ENCODE results near the gene ETNK2. TPM values are rescaled to one million over a fixed set of nuclear protein-coding genes. Genes with fewer than 3 reads are reported as not detected.
A peak's percentile ranks its signal among the peaks of the same experiment; 100 is the strongest.

Gene ETNK2
- total RNA-seq = 10 to 100 TPM in 1 of 4 donors, 1 to 10 TPM in 3; 5.6 to 15.3 (median 6.8) TPM

DNA sequence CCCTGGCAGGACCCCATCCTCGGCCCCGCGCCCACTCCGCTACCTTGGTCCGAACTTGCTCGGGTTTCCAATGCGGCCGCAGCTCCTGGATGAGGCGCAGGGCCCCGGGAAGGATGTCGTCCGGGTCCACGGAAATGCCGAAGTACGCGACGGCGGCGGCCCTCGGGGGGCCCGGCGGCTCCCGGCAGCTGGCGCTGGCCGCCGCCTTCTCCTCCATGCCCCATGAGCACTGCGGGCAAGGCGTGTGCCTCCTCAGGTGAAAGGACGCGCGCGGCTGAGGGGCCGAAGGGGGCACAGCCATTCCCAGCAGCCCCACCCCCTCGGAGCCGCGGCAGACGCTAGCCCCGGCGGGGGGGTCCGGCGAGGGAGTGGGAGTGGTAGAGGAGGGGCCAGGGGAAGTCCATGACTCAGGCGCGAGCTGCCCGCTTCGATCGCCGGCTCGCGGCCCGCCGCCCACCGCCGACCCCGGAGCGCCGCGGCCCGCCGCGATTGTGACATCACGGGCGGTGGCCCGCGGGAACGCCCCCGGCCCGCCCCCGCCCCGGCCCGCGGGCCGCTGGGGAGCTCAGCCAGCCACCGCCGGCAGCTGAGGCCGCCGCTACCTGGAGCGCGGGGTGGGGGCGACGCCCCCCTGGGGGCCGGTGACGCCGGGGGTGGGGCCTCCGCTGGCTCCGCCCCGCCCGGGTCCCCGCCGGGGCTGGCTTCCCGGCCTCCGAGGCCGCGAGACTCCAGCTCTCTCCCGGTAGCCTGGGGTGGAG lies at the start of gene ETNK2:
Gene ETNK2, minus strand, starts transcription at position 493 of the 758 bp plus-strand sequence. Its CDS starts 192 bp downstream, at position 301.
- H3K4me1 ChIP-seq = peaks cover 7 to 33% (median 28%) of the 10 kb centered on the region in 4 donors
- 0% methylated on average over 11 of the region's 94 CpGs for WGBS
- peak within 1 kb of the TSS; percentile 56 to 70 (median 70) for H3K4me3 ChIP-seq
- no peak for DNase-seq (ENCODE audit: extremely low spot score)
- TF ChIP-seq POLR2AphosphoS5 (IDR thresholded peaks at IDR 0.05) (peak in 1 of 2 donors; percentile 24), CTCF (IDR thresholded peaks at IDR 0.05) (no peak)
- H3K27ac ChIP-seq (replicated peaks in 1 of 4) = peak within 1 kb of the TSS; percentile 64 to 84 (median 75)
- intact Hi-C loops (cut with DNase I) = no loop called here
- no peaks in the 10 kb centered on the region for H3K36me3 ChIP-seq
- H3K9me3 ChIP-seq = no peaks in the 10 kb centered on the region
- peaks cover 0 to 61% (median 15%) of the 10 kb centered on the region in 4 donors for H3K27me3 ChIP-seq

DNA sequence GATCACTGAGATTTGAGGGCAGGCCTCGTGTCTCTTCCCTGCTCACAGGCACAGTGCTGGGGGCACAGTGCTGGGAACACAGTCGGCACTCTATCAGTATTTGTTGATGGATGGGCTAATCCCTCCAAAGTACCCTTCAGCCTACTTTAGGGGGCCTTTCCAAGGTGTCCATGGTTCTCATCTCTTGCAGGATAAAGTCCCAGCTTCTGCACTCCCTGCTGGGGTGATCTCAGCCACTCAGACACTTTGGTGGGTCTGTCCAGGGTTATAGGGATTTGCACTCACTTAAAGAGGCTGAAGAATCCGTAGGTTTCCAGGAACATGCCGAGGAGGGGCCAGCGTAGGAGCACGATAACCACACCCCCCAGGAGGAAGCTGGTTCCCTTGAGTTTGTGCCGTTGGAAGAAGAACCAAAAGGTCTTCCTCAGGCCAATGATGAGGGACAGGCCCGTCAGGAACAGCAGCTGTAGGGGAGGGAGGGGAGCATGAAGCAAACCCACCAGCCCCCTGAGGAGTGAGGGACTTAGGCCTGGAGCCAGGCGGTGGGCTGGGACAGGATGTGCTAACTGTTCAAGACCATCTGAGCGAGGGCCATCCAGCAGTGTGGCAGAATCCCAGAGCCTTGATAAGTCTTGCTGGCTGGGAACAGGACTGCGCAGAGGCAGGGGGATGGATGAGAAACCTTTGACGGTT lies 49.6 kb upstream of the ETNK2 start:
- DNase-seq (ENCODE audit: extremely low spot score) = no peak
- Histone ChIP-seq H3K9me3 (no peaks in the 10 kb centered on the region), H3K36me3 (no peaks in the 10 kb centered on the region), H3K27me3 (peaks cover 0 to 83% (median 4%) of the 10 kb centered on the region in 4 donors), H3K27ac (replicated peaks in 1 of 4) (no peak overlapping the region), H3K4me3 (no peak overlapping the region), H3K4me1 (peaks cover 0 to 5% (median 2%) of the 10 kb centered on the region in 4 donors)
- 83% methylated on average over 12 of the region's 12 CpGs for WGBS
- no peak for TF ChIP-seq POLR2AphosphoS5 (IDR thresholded peaks at IDR 0.05)
- TF ChIP-seq EP300 (IDR thresholded peaks at IDR 0.05) = no peak
- TF ChIP-seq POLR2A (IDR thresholded peaks at IDR 0.05; ENCODE audit: low read depth) = no peak
- TF ChIP-seq CTCF (IDR thresholded peaks at IDR 0.05) = no peak
- intact Hi-C loops (cut with DNase I) = no loop called here

- no peak overlapping the region for H3K4me3 ChIP-seq
- no peaks in the 10 kb centered on the region for H3K9me3 ChIP-seq
- WGBS = 86% methylated on average over 9 of the region's 9 CpGs
- peaks cover 0 to 87% (median 4%) of the 10 kb centered on the region in 4 donors for H3K27me3 ChIP-seq
- no peaks in the 10 kb centered on the region for H3K36me3 ChIP-seq
- H3K27ac ChIP-seq (replicated peaks in 1 of 4) = no peak overlapping the region
- no peak for DNase-seq (ENCODE audit: extremely low spot score)
- intact Hi-C loops (cut with DNase I) = no loop called here
- peaks cover 0 to 5% (median 2%) of the 10 kb centered on the region in 4 donors for H3K4me1 ChIP-seq
- TF ChIP-seq CTCF (IDR thresholded peaks at IDR 0.05) (no peak), POLR2AphosphoS5 (IDR thresholded peaks at IDR 0.05) (no peak), POLR2A (IDR thresholded peaks at IDR 0.05; ENCODE audit: low read depth) (no peak), EP300 (IDR thresholded peaks at IDR 0.05) (no peak)
These were observed 47.7 kb upstream of the ETNK2 start for GRCh38 chr1:204199579-204199978.

DNA sequence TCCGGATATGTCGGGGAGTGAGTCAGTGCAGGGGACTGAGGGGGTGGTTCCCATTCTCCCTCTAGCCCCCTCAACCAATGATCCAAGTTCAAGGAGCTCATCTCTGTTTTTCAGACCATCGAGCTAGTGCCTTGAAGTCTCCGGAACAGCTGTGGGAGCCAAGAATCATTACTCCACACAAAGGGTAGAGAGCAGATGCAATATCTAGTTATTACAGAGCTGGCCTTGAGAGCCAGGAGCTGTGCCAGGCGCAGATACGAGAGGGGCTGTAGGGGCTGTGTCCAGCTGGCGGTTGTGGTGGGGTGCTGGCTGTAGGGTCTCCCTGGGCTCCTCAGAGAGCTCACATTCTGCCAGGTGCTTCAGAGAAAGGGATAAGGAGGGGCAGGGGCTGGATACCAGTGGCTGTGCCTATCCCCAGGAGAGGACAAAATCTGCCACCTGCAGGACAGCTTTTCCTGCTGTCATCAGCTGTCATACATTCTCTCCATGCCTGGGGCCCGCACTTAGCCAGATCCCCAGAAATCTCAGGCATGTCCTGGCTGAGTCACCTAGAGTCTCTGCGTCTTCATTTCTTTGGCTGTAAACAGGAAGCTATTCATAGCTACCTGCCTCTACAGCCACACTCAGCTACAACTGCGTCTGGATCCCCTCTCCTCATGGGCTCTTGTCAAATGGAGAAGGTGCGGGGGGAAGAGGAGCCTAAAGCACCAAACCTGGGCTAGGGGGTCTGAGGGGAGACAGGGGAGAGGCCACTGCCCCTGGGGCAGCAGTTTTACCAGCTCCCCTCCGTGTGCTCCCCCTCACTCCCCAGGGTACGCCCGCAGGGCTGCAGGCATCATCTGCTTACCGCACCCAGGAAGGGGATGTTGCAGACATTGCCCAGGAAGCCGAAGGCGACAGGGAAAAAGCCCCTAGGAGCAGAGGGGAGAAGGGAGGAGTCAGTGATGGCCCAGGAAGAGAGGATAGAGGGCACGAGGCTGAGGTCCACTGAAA lies 46.8 kb upstream of the ETNK2 start:
- H3K4me3 ChIP-seq = no peak overlapping the region
- H3K27ac ChIP-seq (replicated peaks in 1 of 4) = no peak overlapping the region
- intact Hi-C loops (cut with DNase I) = no loop called here
- no peaks in the 10 kb centered on the region for H3K36me3 ChIP-seq
- 75% methylated on average over 18 of the region's 18 CpGs for WGBS
- no peak for TF ChIP-seq POLR2A (IDR thresholded peaks at IDR 0.05; ENCODE audit: low read depth)
- no peak for TF ChIP-seq POLR2AphosphoS5 (IDR thresholded peaks at IDR 0.05)
- TF ChIP-seq EP300 (IDR thresholded peaks at IDR 0.05) = no peak
- TF ChIP-seq CTCF (IDR thresholded peaks at IDR 0.05) = no peak
- H3K27me3 ChIP-seq = peaks cover 0 to 86% (median 2%) of the 10 kb centered on the region in 4 donors
- DNase-seq (ENCODE audit: extremely low spot score) = no peak
- peaks cover 0 to 5% (median 2%) of the 10 kb centered on the region in 4 donors for H3K4me1 ChIP-seq
- H3K9me3 ChIP-seq = no peaks in the 10 kb centered on the region
